ENCODE measurements around the gene CDC34.

DNA sequence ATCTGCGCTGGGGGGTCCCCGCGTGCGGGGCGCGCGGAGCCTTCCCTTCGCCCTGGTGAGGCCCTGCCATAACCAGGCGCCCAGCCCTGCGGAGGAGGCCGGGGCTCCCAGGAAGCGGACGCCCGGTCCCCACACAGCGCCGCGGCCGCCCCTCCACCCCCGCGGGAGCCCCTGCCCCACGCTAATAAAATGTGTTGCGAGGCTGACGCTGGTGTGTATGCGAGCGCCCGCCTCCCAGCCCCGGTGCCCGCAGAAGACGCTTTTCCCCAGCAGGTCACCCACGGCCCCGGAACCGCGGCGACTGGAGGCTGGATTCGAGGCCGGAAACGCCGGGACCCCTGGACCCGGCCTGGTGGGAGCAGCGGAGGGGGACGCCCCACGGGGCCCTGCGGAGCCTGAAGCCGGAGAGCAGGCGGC, 12.1 kb upstream of the CDC34 start:
- no peak for TF ChIP-seq POLR2AphosphoS5 (IDR thresholded peaks at IDR 0.05; ENCODE audit: low read depth, low read length)
- no peak for TF ChIP-seq TAF1 (IDR thresholded peaks at IDR 0.05; ENCODE audit: borderline replicate concordance, low read depth, low read length)

Data from GM12892 (cell line).